Thoracic aorta (tissue), 2 donors: Measurements from ENCODE around the gene PDE3B. TPM values are rescaled to one million over a fixed set of nuclear protein-coding genes. Genes with fewer than 3 reads are reported as not detected.
A peak's percentile ranks its signal among the peaks of the same experiment; 100 is the strongest.

Source experiments
- ATAC-seq: fragments of 150-250 bp; one replicate; pipeline ENCODE4 v1.8.0; 2017; ENCODE audit warnings: low read depth; ENCODE audit not compliant: insufficient number of reproducible peaks, low FRiP score
- DNase-seq: peaks from one replicate; pipeline ENCODE4 v3.0.0-alpha.2; 2020; ENCODE audit warnings: low spot score
- H3K27ac ChIP-seq, 2 donors: fragments of 200-600 bp; sonication (generic); 1 replicate in 1 of 2; 2 replicates in 1 of 2; pipeline ENCODE4 v1.5.1; 2016; ENCODE audit warnings: mild to moderate bottlenecking in 2 of 2, moderate library complexity in 2 of 2
- H3K27me3 ChIP-seq: fragments of 200-600 bp; sonication (generic); replicated peaks from 2 replicates; pipeline ENCODE4 v1.6.0; 2016; ENCODE audit warnings: mild to moderate bottlenecking; ENCODE audit not compliant: insufficient read depth
- H3K36me3 ChIP-seq: fragments of 200-600 bp; sonication (generic); one replicate; pipeline ENCODE4 v1.5.1; 2016
- H3K4me1 ChIP-seq, 2 donors: fragments of 200-600 bp; sonication (generic); 1 replicate in 1 of 2; 2 replicates in 1 of 2; pipeline versions ENCODE4 v1.5.1 to v1.6.0; 2016; ENCODE audit warnings: low read depth in 2 of 2, mild to moderate bottlenecking in 1 of 2; ENCODE audit not compliant: control insufficient read depth in 1 of 2
- H3K4me3 ChIP-seq: fragments of 200-600 bp; sonication (generic); 2 replicates; pipeline ENCODE4 v1.5.1; 2016; ENCODE audit warnings: mild to moderate bottlenecking
- H3K9me3 ChIP-seq: fragments of 200-600 bp; sonication (generic); 2 replicates; pipeline ENCODE4 v1.5.1; 2016
- CTCF ChIP-seq: fragments of 200-600 bp; sonication (generic); IDR thresholded peaks from one replicate; pipeline ENCODE4 v1.5.1; 2019; ENCODE audit warnings: antibody characterized with exemption
- total RNA-seq, 2 donors: library from RNA; depleted of rRNA; stranded (reverse); fragments of >200 nt; gene quantifications; one replicate each; pipeline versions ENCODE4 v1.1.0 to v1.2.3, GENCODE V29; 2016

Gene PDE3B
- total RNA-seq, 2 donors from 2014 or later: 21.6 to 24.0 TPM

DNA sequence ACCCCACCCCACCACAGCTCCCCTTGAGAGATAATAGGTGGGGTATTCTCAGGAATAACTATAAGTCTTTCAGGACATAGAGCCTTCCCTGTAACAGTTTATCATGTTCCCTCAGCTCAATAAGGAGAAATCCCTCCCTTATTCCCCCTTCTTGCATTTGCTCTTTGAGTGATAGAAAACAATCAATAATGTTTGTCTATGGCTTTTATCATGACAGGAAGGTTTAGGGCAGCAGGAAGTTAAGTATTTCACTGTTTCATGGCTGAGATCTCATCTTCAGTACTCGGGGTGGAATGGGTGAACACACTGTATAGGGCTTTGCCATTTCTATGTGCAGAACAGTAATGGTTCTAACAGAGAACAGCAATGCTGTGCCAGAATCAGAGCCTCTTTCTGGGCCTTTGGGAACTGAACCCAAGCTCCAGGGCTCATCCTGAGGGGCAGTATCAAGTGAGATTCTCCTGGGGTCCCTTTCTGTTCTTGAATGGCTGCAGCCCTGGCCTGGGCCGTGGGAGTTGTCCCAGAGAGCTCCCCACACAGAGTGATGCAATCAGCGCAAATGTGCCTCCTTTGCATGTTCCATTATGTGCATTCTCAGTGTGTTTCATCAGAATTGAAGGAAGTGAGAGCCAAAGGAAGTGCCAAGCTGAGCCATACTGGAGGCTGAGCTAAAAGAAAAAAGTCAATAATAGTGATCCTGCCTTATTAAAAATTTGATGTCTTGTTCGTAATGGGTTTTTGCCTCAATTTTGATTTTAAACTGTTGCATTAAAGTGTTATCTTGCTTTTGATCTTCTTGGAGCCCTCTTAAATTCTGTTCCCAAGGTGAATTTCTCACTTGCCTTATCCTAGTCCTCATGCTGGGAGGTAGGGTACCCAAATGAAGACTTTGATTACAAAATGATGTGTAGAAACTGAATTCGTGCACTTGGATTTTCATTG lies 251.3 kb downstream of the PDE3B start:
- no peak for TF ChIP-seq CTCF
- no peaks in the 10 kb centered on the region for H3K27me3 ChIP-seq
- no peak overlapping the region for H3K27ac ChIP-seq
- DNase-seq (no peak), ATAC-seq (no peak)
- H3K4me3 ChIP-seq: no peak overlapping the region
- peaks cover 6 to 10% of the 10 kb centered on the region in 2 donors for H3K4me1 ChIP-seq
- no peaks in the 10 kb centered on the region for H3K9me3 ChIP-seq
- no peaks in the 10 kb centered on the region for H3K36me3 ChIP-seq

DNA sequence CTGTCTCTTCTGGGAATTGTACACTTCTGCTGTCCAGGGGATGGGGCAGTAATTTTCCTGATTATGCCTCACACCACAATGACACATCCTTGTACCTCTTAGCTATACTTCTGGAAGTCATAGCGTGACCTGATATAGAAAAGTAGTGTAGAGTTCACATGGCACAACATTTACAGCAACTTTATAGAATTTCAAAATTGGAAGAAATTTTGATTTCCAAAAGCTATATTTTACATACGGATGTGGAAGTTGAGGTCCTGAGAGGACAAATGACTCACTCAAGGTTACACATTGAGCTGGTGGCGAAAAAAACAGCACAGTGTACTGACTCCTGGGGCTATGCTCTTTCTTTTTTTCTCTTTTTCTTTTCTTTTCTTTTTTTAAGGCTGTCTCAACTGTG lies 254.8 kb downstream of the PDE3B start:
- Histone ChIP-seq H3K27me3 (no peaks in the 10 kb centered on the region), H3K4me1 (no peaks in the 10 kb centered on the region), H3K4me3 (no peak overlapping the region), H3K36me3 (no peaks in the 10 kb centered on the region), H3K9me3 (no peaks in the 10 kb centered on the region), H3K27ac (no peak overlapping the region)
- ATAC-seq: no peak
- TF ChIP-seq CTCF: no peak
- DNase-seq: no peak

DNA sequence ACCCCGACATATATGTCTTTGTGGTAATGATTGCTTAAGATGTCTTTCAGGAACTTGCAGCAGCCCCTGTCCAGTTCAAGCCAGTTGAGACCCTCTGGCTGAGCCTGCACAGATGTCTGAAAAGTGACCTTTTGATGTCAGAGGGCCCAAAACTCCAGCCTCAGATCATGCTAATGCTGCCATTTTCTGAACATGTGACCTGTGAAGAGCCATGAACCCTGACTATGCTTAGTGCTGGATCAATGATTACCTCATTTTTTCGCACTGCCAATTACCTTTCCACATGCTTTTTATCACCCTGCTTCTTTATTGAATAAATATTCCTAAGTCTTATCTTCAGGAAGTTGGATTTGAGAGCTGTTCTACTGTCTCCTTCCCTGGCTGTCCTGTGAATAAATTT lies 255.3 kb downstream of the PDE3B start:
- Histone ChIP-seq H3K36me3 (no peaks in the 10 kb centered on the region), H3K27ac (no peak overlapping the region), H3K4me3 (no peak overlapping the region), H3K4me1 (no peaks in the 10 kb centered on the region), H3K27me3 (no peaks in the 10 kb centered on the region), H3K9me3 (no peaks in the 10 kb centered on the region)
- ATAC-seq (no peak), DNase-seq (no peak)
- no peak for TF ChIP-seq CTCF

DNA sequence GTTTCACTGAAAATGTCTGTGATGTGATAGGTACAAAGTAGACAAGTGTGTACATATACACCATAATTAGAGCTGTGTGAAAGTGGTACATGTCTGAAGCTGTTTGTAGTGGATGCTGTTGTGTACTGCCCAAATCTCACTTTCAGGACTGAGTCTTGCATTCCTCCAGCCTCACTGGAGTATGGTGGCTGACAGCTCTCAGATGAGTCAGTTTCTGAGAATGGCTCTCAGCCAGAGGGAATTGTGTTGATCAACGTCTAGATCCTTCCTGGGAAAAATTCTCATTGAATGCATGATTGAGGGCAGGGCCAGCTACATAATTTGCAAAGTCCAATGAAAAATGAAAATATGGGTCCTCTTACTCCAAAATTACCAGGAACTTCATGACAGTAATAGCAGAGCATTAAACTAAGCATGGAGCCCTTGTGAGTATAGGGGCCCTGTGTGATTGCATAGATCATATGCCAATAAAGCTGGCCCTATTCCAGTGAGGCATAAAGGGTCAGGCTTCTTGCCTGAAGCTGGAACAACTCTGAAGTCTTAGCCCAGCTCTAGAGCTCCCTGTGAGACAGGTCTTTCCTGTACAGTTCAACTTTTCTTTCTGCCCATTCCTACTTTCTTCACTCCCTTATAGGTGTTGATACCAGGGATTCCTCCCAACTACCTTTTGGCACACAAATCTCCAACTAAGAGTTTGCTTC lies 259.2 kb downstream of the PDE3B start:
- H3K4me3 ChIP-seq: no peak overlapping the region
- H3K9me3 ChIP-seq: no peaks in the 10 kb centered on the region
- no peak for TF ChIP-seq CTCF
- no peak for DNase-seq
- H3K36me3 ChIP-seq: no peaks in the 10 kb centered on the region
- H3K4me1 ChIP-seq: peaks cover 0 to 8% of the 10 kb centered on the region in 2 donors
- no peak for ATAC-seq
- H3K27me3 ChIP-seq: no peaks in the 10 kb centered on the region
- H3K27ac ChIP-seq: no peak overlapping the region

DNA sequence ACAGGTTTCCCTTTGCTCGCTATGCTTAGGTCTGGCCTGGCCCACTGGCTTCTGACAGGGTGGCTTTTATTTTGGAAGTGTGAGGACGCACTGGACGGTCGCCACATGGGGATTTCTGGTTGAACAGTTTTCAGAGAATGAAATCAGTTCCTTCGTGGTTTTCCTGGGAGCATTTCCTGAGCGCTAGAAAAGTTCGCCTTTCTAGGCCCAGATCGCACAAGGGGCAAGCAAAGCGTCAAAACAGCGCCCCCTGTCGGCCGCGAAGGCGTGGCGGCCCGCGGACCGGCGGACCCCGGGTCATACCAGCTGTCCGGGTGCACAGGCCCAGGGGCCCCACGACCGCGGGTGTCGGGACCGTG lies 261.1 kb downstream of the PDE3B start:
- Histone ChIP-seq H3K27ac (peak overlapping the region; percentile 28 to 42), H3K27me3 (no peaks in the 10 kb centered on the region), H3K9me3 (no peaks in the 10 kb centered on the region), H3K4me1 (peaks cover 0 to 8% of the 10 kb centered on the region in 2 donors), H3K4me3 (peak overlapping the region; percentile 79), H3K36me3 (no peaks in the 10 kb centered on the region)
- peak; percentile 82 for ATAC-seq
- TF ChIP-seq CTCF: peak; percentile 94
- no peak for DNase-seq
